Fibroblast of villous mesenchyme (primary cell): ENCODE data around the gene CCR5AS.

Source experiments
- DNase-seq: peaks from one replicate; pipeline ENCODE4 v3.0.0-alpha.2; 2010; ENCODE audit warnings: low read depth
- H3K4me3 ChIP-seq: 2 replicates; pipeline ENCODE4 v1.5.1; 2011; ENCODE audit warnings: low read depth, mild to moderate bottlenecking, low read length
- TF ChIP-seq, protein P1 (sequence below): IDR thresholded peaks from 2 replicates; pipeline ENCODE4 v1.5.1; 2012; ENCODE audit warnings: low read depth, mild to moderate bottlenecking, low read length; ENCODE audit not compliant: insufficient read depth

The CCR5AS gene

GRCh38 chr3:46416811-46417510, 10.1 kb upstream of the CCR5AS start:
- TF ChIP-seq, protein P1, sequence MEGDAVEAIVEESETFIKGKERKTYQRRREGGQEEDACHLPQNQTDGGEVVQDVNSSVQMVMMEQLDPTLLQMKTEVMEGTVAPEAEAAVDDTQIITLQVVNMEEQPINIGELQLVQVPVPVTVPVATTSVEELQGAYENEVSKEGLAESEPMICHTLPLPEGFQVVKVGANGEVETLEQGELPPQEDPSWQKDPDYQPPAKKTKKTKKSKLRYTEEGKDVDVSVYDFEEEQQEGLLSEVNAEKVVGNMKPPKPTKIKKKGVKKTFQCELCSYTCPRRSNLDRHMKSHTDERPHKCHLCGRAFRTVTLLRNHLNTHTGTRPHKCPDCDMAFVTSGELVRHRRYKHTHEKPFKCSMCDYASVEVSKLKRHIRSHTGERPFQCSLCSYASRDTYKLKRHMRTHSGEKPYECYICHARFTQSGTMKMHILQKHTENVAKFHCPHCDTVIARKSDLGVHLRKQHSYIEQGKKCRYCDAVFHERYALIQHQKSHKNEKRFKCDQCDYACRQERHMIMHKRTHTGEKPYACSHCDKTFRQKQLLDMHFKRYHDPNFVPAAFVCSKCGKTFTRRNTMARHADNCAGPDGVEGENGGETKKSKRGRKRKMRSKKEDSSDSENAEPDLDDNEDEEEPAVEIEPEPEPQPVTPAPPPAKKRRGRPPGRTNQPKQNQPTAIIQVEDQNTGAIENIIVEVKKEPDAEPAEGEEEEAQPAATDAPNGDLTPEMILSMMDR: no peak

DNA sequence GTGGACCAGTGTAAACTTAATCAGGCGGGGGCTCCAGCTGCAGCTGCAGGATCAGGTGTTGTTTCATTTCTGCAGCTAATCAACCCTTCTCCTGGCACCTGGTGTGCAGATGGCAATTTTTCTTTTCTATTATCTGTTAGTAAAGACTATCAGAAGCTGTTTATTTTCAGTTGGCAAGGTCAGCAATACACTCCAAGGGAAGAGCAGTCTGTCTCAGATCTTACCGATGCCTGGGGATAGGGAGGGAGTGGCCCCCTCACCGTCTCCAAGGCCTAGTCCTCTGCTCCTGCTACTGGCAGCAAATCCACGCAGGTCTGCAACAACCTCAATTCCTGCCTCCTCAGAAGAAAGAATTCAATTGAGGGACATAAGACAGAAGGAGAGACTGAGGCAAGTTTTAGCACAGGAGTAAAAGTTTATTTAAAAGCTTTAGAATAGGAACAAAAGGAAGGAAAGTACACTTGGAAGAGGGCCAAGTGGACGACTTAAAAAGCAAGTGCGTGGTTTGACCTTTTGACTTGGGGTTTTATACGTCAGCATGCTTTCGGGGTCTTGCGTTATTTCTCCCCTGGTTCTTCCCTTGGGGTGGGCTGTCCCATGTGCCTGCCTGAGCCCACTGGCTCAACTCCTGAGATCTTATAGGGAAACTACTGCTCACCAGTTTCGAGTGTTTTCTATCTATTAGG, 9.4 kb upstream of the CCR5AS start:
- no peak overlapping the region for H3K4me3 ChIP-seq
- TF ChIP-seq, protein P1: no peak
- DNase-seq: no peak

More at GRCh38 chr3:46416811-46417510, 10.1 kb upstream of the CCR5AS start:
- DNase-seq: no peak
- H3K4me3 ChIP-seq: no peak overlapping the region

- H3K4me3 ChIP-seq: no peak overlapping the region
- DNase-seq: no peak
- TF ChIP-seq, protein P1: no peak
These were observed 7.9 kb upstream of the CCR5AS start for GRCh38 chr3:46414739-46415138.

DNA sequence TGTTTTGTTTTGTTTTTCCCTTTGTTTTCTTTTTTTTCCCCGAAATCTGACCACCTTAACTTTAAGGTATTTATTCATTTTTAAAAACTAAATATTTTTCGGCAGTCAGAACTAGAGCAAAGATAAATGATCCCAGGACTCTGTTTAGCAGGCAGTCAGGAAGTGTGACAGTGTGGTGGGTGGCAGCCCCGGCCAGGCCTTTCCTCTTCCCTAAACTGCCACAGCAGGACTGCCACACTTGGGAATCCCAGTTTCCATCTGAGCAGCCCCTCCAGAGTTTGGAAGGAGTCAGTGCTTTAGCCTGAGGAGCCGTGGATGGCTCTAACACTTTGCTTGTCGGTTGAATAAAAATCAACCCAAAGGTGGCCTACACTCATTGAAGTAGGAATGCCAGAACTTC, 7.1 kb upstream of the CCR5AS start:
- TF ChIP-seq, protein P1: no peak
- no peak for DNase-seq

DNA sequence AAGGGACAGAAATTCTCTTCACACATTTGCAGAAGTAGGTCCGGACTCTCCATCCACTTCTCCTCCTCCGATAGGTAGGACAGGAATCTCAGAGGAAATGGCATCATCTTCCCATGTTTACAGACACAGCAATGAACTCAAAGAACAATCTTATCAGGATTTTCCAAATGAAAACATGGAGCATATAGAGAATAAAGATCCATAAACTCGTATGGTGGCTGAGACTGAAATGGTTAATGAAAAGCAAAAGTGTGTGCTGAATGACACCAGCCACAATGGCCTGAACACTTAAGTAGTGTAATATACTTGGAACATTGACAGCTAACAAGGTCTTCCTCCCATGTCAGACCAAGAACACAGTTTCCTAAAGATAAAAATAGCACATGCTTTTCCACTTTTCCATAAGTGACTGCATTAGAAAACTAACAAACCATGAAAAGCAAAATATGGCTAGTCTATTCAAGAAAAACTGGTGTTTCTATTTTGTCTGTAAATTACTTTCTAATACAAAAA, 6.0 kb upstream of the CCR5AS start:
- TF ChIP-seq, protein P1: no peak
- H3K4me3 ChIP-seq: no peak overlapping the region
- no peak for DNase-seq

More for the DNA sequence above, 7.1 kb upstream of the CCR5AS start:
- H3K4me3 ChIP-seq: no peak overlapping the region

GRCh38 chr3:46411271-46411670, 4.4 kb upstream of the CCR5AS start:
- no peak for DNase-seq
- H3K4me3 ChIP-seq: no peak overlapping the region

More at GRCh38 chr3:46411271-46411670, 4.4 kb upstream of the CCR5AS start:
- TF ChIP-seq, protein P1: peak; percentile 17
